K562 (cell line): ENCODE measurements around the gene HBB. TPM values are rescaled to one million over a fixed set of nuclear protein-coding genes. Genes with fewer than 3 reads are reported as not detected.

Experiments
- ATAC-seq: fragments of 200-7000 bp; cut with Tn5 transposase; 3 replicates; pipeline ENCODE4 v1.9.1; 2020; ENCODE audit warnings: moderate library complexity
- BruUV-seq: library from RNA; stranded (reverse); fragments of 400-500 nt; replicated peaks from 2 replicates; lab custom pipeline; 2021; lab: Mats Ljungman, UMichigan
- CTCF ChIA-PET: fragments of 300-600 bp; formaldehyde crosslinking; extraction: SDS; loops from one replicate; lab custom pipeline; 2021; ENCODE audit warnings: low intra/inter-chr PET ratio; lab: Yijun Ruan, JAX
- POLR2A ChIA-PET: fragments of 300-600, 350-650 bp; sonication (Branson Sonifier 250); formaldehyde crosslinking; extraction: SDS; loops from one replicate; lab custom pipeline; 2021; ENCODE audit warnings: antibody characterized with exemption, inconsistent platforms; lab: Yijun Ruan, JAX
- DNase-seq, 4 experiments: peaks; one replicate each; pipeline versions ENCODE4 v3.0.0 to v3.0.0-alpha.2; 2011 to 2018; ENCODE audit warnings: low spot score in 3 of 4, mixed read lengths in 3 of 4; ENCODE audit errors: extremely low read depth in 1 of 4
- FAIRE-seq: peaks from 2 replicates; lab custom pipeline; 2011; peaks lifted over from hg19 to GRCh38; lab: Jason Lieb, UNC
- H2AFZ ChIP-seq: 2 replicates; pipeline ENCODE4 v1.6.0; 2011; ENCODE audit warnings: low read depth, low read length, control low read depth, inconsistent platforms
- H3K27ac ChIP-seq: fragments of 200-600 bp; 3 replicates; pipeline ENCODE4 v1.8.0; 2011; ENCODE audit warnings: low read depth, mild to moderate bottlenecking, control low read depth, inconsistent platforms, low read length, moderate library complexity, mixed read lengths; ENCODE audit errors: extremely low read depth
- H3K27me3 ChIP-seq, 2 experiments: fragments of 300-600 bp in 1 of 2; 2 replicates in 1 of 2; 3 replicates in 1 of 2; pipeline versions ENCODE4 v1.6.0 to v1.8.0; 2011; ENCODE audit warnings: inconsistent platforms in 2 of 2, low read length in 2 of 2, mild to moderate bottlenecking in 1 of 2, mixed read lengths in 1 of 2, moderate library complexity in 1 of 2; ENCODE audit not compliant: control insufficient read depth in 2 of 2, insufficient read depth in 2 of 2
- H3K36me3 ChIP-seq: fragments of 300-600 bp; 3 replicates; pipeline ENCODE4 v1.8.0; 2011; ENCODE audit warnings: mild to moderate bottlenecking, low read length, inconsistent platforms; ENCODE audit not compliant: control insufficient read depth, insufficient read depth
- H3K4me1 ChIP-seq, 2 experiments: fragments of 200-600 bp in 1 of 2; replicated peaks in 1 of 2; 2 replicates in 1 of 2; 3 replicates in 1 of 2; pipeline versions ENCODE4 v1.5.1 to v1.8.0; 2011; ENCODE audit warnings: inconsistent platforms in 2 of 2, low read length in 2 of 2, mild to moderate bottlenecking in 1 of 2, mixed read lengths in 1 of 2, moderate library complexity in 1 of 2; ENCODE audit not compliant: control insufficient read depth in 2 of 2, insufficient read depth in 2 of 2
- H3K4me2 ChIP-seq: 2 replicates; pipeline ENCODE4 v1.6.1; 2011; ENCODE audit warnings: low read length, control low read depth, inconsistent platforms, mixed read lengths; ENCODE audit not compliant: insufficient read depth
- H3K4me3 ChIP-seq: fragments of 200-600 bp; sonication (generic), shearing (Covaris generic); 2 replicates; pipeline ENCODE4 v1.5.1; 2016; ENCODE audit warnings: control low read depth, inconsistent platforms
- H3K79me2 ChIP-seq: fragments of 200-600 bp; 3 replicates; pipeline ENCODE4 v1.8.0; 2011; ENCODE audit warnings: low read length, inconsistent platforms; ENCODE audit not compliant: control insufficient read depth, insufficient read depth
- H3K9ac ChIP-seq, 2 experiments: 2 replicates each; pipeline versions ENCODE4 v1.6.0 to v1.6.1; 2011; ENCODE audit warnings: low read depth in 2 of 2, low read length in 2 of 2, control low read depth in 1 of 2, inconsistent platforms in 1 of 2, mild to moderate bottlenecking in 1 of 2, mixed read lengths in 1 of 2; ENCODE audit not compliant: insufficient read depth in 1 of 2
- H3K9me1 ChIP-seq: one replicate; pipeline ENCODE4 v1.6.0; 2011; ENCODE audit warnings: inconsistent platforms, mild to moderate bottlenecking, low read length, moderate library complexity; ENCODE audit not compliant: control insufficient read depth, insufficient read depth
- H3K9me3 ChIP-seq: replicated peaks from 2 replicates; pipeline ENCODE4 v1.5.1; 2011; ENCODE audit warnings: low read depth, low read length, inconsistent platforms; ENCODE audit not compliant: control insufficient read depth, insufficient read depth
- H4K20me1 ChIP-seq: replicated peaks from 2 replicates; pipeline ENCODE4 v1.6.1; 2011; ENCODE audit warnings: low read length, inconsistent platforms, mixed read lengths; ENCODE audit not compliant: control insufficient read depth, insufficient read depth
- ATF1 ChIP-seq, 2 experiments: fragments of 450-650 bp in 1 of 2; IDR thresholded peaks; 2 replicates each; pipeline ENCODE4 v1.6.1; 2016; ENCODE audit warnings: missing compliant biosample characterization in 1 of 2, missing genetic modification characterization in 1 of 2
- C11orf30 ChIP-seq: fragments of 450-650 bp; IDR thresholded peaks from 2 replicates; pipeline ENCODE4 v1.6.1; 2016; ENCODE audit warnings: low read depth, mild to moderate bottlenecking
- CHCHD3 ChIP-seq: fragments of 250-450 bp; sonication (Bioruptor Pico); IDR thresholded peaks from 2 replicates; pipeline ENCODE4 v2.1.2; 2022; ENCODE audit warnings: mild to moderate bottlenecking
- DDX20 ChIP-seq: fragments of 450-650 bp; IDR thresholded peaks from 2 replicates; pipeline ENCODE4 v1.6.1; 2016; ENCODE audit warnings: missing genetic modification characterization, low read depth, mild to moderate bottlenecking, missing compliant biosample characterization, moderate library complexity
- HNRNPK ChIP-seq: fragments of 200-400 bp; formaldehyde crosslinking; IDR thresholded peaks from one replicate; pipeline ENCODE4 v1.6.1; 2018; ENCODE audit warnings: mild to moderate bottlenecking, low read depth, low read length; ENCODE audit not compliant: poor library complexity, severe bottlenecking
- KAT2B ChIP-seq: IDR thresholded peaks from one replicate; pipeline ENCODE4 v1.6.1; 2012; ENCODE audit warnings: low read depth, mild to moderate bottlenecking, control low read depth, inconsistent platforms, low read length, moderate library complexity
- KHSRP ChIP-seq: fragments of 450-650 bp; IDR thresholded peaks from 2 replicates; pipeline ENCODE4 v1.6.1; 2017
- LARP7 ChIP-seq: fragments of 450-650 bp; IDR thresholded peaks from 2 replicates; pipeline ENCODE4 v1.6.1; 2016
- MEF2A ChIP-seq: IDR thresholded peaks from 2 replicates; pipeline ENCODE4 v1.6.1; 2011; ENCODE audit warnings: low read depth, mild to moderate bottlenecking, low read length, moderate library complexity; ENCODE audit not compliant: control insufficient read depth
- MTF1 ChIP-seq: fragments of 250-450 bp; sonication (Bioruptor Pico); IDR thresholded peaks from 2 replicates; pipeline ENCODE4 v1.9.0; 2021; ENCODE audit warnings: moderate library complexity, mild to moderate bottlenecking, inconsistent platforms, borderline replicate concordance
- NCOA4 ChIP-seq: fragments of 450-650 bp; IDR thresholded peaks from 2 replicates; pipeline ENCODE4 v1.6.1; 2018; ENCODE audit warnings: mild to moderate bottlenecking; ENCODE audit not compliant: partially characterized antibody
- NR4A1 ChIP-seq, 2 experiments: fragments of 250-450 bp in 1 of 2; fragments of 450-650 bp in 1 of 2; sonication (Bioruptor Pico) in 1 of 2; IDR thresholded peaks; 2 replicates each; pipeline versions ENCODE4 v1.4.0 to v1.6.1; 2016 to 2020; ENCODE audit warnings: mild to moderate bottlenecking in 2 of 2, missing compliant biosample characterization in 1 of 2, missing genetic modification characterization in 1 of 2, moderate library complexity in 1 of 2
- PHB ChIP-seq: fragments of 250-450 bp; sonication (Bioruptor Pico); IDR thresholded peaks from 2 replicates; pipeline ENCODE4 v1.5.0; 2021
- POLR2AphosphoS5 ChIP-seq: IDR thresholded peaks from 2 replicates; pipeline ENCODE4 v1.6.1; 2011; ENCODE audit warnings: mild to moderate bottlenecking, low read depth, low read length, moderate library complexity; ENCODE audit not compliant: control insufficient read depth, insufficient read depth
- POLR2G ChIP-seq: fragments of 200-400 bp; formaldehyde crosslinking; IDR thresholded peaks from 2 replicates; pipeline ENCODE4 v1.6.1; 2017; ENCODE audit warnings: low read depth, mild to moderate bottlenecking, antibody characterized with exemption, low read length, moderate library complexity
- THRAP3 ChIP-seq: fragments of 450-650 bp; IDR thresholded peaks from 2 replicates; pipeline ENCODE4 v1.6.1; 2016; ENCODE audit warnings: mild to moderate bottlenecking, inconsistent platforms, borderline replicate concordance
- ZNF12 ChIP-seq: sonication (generic); formaldehyde crosslinking; IDR thresholded peaks from 2 replicates; pipeline ENCODE4 v1.4.0; 2020; ENCODE audit warnings: mild to moderate bottlenecking, missing genetic modification reagents
- ZNF3 ChIP-seq: fragments of 250-450 bp; sonication (Bioruptor Pico); IDR thresholded peaks from 2 replicates; pipeline ENCODE4 v1.5.0; 2021; ENCODE audit warnings: mild to moderate bottlenecking, moderate library complexity
- WGBS: fragments of 100-300 bp; shearing (Covaris generic); methylation state at CpG from one replicate; pipeline ENCODE4 v1.1.6; 2016; ENCODE audit warnings: low coverage, mixed read lengths; ENCODE audit not compliant: insufficient coverage; ENCODE audit errors: missing lambda C conversion rate; 5-methylcytosine and 5-hydroxymethylcytosine counted together
- in situ Hi-C: fragments of 300-500 bp; cut with MboI; formaldehyde crosslinking; loops from 4 replicates; pipeline ENCODE4 v1.15.0; 2018; ENCODE audit warnings: inconsistent platforms, mixed read lengths
- intact Hi-C: fragments of 100-400 bp; cut with micrococcal nuclease; formaldehyde crosslinking; loops from 2 replicates; pipeline ENCODE4 v1.14.2; 2022
- polyA plus RNA-seq, 8 experiments: library from polyadenylated mRNA; depleted of rRNA in 4 of 8; stranded (reverse) in 5 of 8; unstranded in 3 of 8; fragments of >200 nt; fragmentation: Nextera tagmentation in 2 of 8; fragmentation: Illumina TruSeq in 1 of 8; extraction: Ambion mirVana in 2 of 8; extraction: Trizol in 1 of 8; gene quantifications; 2 replicates each; pipeline versions ENCODE4 v1.2.1 to v1.2.3, GENCODE V29; 2011 to 2014; ENCODE audit warnings: inconsistent platforms in 1 of 8, missing spikeins in 1 of 8
- total RNA-seq, 7 experiments: library from RNA; depleted of rRNA in 6 of 7; stranded (reverse); fragments of >200 nt in 6 of 7; fragmentation: Illumina TruSeq in 2 of 7; extraction: Trizol in 2 of 7; gene quantifications; 2 replicates each; pipeline versions ENCODE4 v1.2.1 to v1.2.3, GENCODE V29; 2011 to 2021; ENCODE audit warnings: low replicate concordance in 1 of 7
- TF ChIP-seq, protein P1 (sequence below), 2 experiments: fragments of 450-650 bp in 1 of 2; sonication (generic) in 1 of 2; formaldehyde crosslinking in 1 of 2; IDR thresholded peaks in 1 of 2; conservative IDR thresholded peaks in 1 of 2; 2 replicates each; pipeline versions ENCODE4 v1.6.1 to v1.8.1; 2016 to 2023; ENCODE audit warnings: mild to moderate bottlenecking in 2 of 2, moderate library complexity in 2 of 2, inconsistent platforms in 1 of 2, missing genetic modification reagents in 1 of 2
- TF ChIP-seq, protein P2 (sequence below): fragments of 250-450 bp; sonication (Bioruptor Pico); IDR thresholded peaks from 2 replicates; pipeline ENCODE4 v1.8.0; 2021; ENCODE audit warnings: borderline replicate concordance, mild to moderate bottlenecking, moderate library complexity; ENCODE audit not compliant: poor library complexity, severe bottlenecking

The HBB gene
- total and polyA plus RNA-seq, 9 of the 15 experiments (the other 6 are each of a cell fraction or from before 2014, with no cell fraction given): 0.33 to 3.4 (median 1.2) TPM; not detected in 2

DNA sequence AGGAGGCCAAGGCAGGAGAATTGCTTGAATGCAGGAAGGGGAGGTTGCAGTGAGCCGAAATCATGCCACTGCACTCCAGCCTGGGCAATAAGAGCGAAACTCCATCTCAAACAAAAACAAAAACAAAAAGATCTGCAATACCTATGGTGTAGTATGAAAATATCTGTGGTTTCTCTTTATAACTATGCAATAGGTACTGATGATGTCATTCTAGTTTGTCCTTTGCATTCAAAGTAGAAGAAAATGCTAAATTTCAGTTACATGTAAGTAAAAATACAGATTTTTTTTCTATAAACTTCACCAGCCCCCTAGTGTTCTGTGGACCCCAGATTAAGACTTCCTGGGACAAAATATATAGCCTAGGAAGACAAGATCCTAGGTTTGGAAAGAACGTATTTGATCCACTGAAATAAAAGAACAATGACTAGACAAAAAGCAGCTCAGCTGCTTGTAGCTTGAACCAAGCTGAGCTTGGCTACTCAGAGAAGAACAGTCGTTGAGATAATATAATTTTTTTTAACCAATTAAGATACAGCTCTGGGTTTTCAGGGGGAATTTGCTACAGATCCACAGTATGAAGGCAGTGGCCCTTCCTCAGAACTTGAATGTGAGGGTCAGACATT is 45.6 kb upstream of the HBB start (continued):
- TF ChIP-seq, protein P1, sequence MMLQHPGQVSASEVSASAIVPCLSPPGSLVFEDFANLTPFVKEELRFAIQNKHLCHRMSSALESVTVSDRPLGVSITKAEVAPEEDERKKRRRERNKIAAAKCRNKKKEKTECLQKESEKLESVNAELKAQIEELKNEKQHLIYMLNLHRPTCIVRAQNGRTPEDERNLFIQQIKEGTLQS (IDR thresholded peaks at IDR 0.05): peak; percentile 96
- TF ChIP-seq, protein P1 (CRISPR knock-in tag; conservative IDR thresholded peaks at IDR 0.05): no peak

DNA sequence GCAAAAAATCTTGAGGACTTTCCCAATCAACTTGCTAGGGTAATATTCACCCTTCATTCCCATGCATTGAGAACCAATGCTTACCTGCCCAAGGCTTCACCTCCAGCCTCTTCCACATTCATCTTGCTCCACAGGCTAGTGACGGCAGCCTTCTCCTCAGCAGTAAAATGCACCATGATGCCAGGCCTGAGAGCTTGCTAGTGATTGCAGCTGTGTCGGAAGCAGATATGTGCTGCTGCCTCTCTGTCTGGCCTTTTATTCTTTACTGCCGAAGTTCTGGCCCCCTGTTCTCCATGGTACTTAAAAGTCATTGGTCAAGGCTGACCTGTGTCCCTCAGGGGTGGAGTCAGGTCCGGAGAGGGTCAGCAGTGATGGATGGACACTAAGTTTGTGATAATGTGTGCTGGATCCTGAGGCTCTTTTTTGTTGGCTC is 42.9 kb upstream of the HBB start, which contains the start of gene HBE1:
Gene HBE1, minus strand, starts transcription at position 231 of the 433 bp plus-strand sequence. Its CDS starts 55 bp downstream, at position 176.
- POLR2A ChIA-PET: interaction anchor here (0.8 to 5.0 kb wide), 12 partner anchors 9 to 140 kb away, joined by 3 to 55 read pairs (median 4); no protein-coding TSS in a partner anchor
- 43% methylated on average over 4 of the region's 4 CpGs for WGBS
- CTCF ChIA-PET: no interaction called here
- peaks cover 32% of the 10 kb centered on the region for H3K36me3 ChIP-seq
- no TSS peak for BruUV-seq
- no peaks in the 10 kb centered on the region for H3K9me1 ChIP-seq
- peak within 1 kb of the TSS; percentile 30 for H3K4me3 ChIP-seq
- H3K4me1 ChIP-seq: peaks cover 15 to 49% of the 10 kb centered on the region in 2 experiments
- peak within 1 kb of the TSS; percentile 14; the same call in 1 of the 2 replicates for H2AFZ ChIP-seq
- no peaks in the 10 kb centered on the region for H4K20me1 ChIP-seq
- FAIRE-seq (peak; percentile 87), DNase-seq (peak; percentile 37 to 85 (median 56)), ATAC-seq (peak; percentile 81)
- peak within 1 kb of the TSS; percentile 59 for H3K27ac ChIP-seq
- in situ Hi-C loops: no loop called here
- peaks cover 57% of the 10 kb centered on the region for H3K79me2 ChIP-seq
- H3K27me3 ChIP-seq: no peaks in the 10 kb centered on the region
- H3K9ac ChIP-seq: peak within 1 kb of the TSS; percentile 64 to 75; a peak in 3 of 4 replicates
- peak within 1 kb of the TSS; percentile 83 for H3K4me2 ChIP-seq
- intact Hi-C loops: no loop called here
- no peaks in the 10 kb centered on the region for H3K9me3 ChIP-seq
- TF ChIP-seq, protein P2, sequence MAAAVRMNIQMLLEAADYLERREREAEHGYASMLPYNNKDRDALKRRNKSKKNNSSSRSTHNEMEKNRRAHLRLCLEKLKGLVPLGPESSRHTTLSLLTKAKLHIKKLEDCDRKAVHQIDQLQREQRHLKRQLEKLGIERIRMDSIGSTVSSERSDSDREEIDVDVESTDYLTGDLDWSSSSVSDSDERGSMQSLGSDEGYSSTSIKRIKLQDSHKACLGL (CRISPR knock-in tag): no peak
- TF ChIP-seq NR4A1 (CRISPR knock-in tag; IDR thresholded peaks at IDR 0.05): no peak
- peak; percentile 67 for TF ChIP-seq NR4A1 (tag; IDR thresholded peaks at IDR 0.05)
- TF ChIP-seq THRAP3: no peak
- no peak for TF ChIP-seq ZNF3 (CRISPR knock-in tag)
- no peak for TF ChIP-seq KHSRP
- TF ChIP-seq POLR2G: peak; percentile 69
- no peak for TF ChIP-seq HNRNPK
- no peak for TF ChIP-seq MTF1 (CRISPR knock-in tag)
- no peak for TF ChIP-seq ZNF12
- TF ChIP-seq ATF1 (CRISPR knock-in tag; IDR thresholded peaks at IDR 0.05): no peak
- TF ChIP-seq ATF1 (tag; IDR thresholded peaks at IDR 0.05): no peak
- peak; percentile 62 for TF ChIP-seq POLR2AphosphoS5
- TF ChIP-seq DDX20 (tag): no peak
- TF ChIP-seq PHB (CRISPR knock-in tag): no peak
- no peak for TF ChIP-seq C11orf30
- no peak for TF ChIP-seq NCOA4
- no peak for TF ChIP-seq LARP7
- TF ChIP-seq KAT2B: no peak
- no peak for TF ChIP-seq MEF2A
- no peak for TF ChIP-seq CHCHD3 (CRISPR knock-in tag)
